ENCODE measurements around the gene PANX2.
"Not testable (repeated sequence)": the region's sequence is repeated elsewhere in the genome, so short reads cannot be mapped to it uniquely, and the experiment has no call there.

PANX2 gene

GRCh38 chr22:50170453-50171318, at the start of gene PANX2:
Gene PANX2 (plus strand): TSS chr22:50170731. CDS start chr22:50170731, 0 bp downstream.
- no peak for DNase-seq

GRCh38 chr22:50121202-50121740, 49.3 kb upstream of the PANX2 start:
- DNase-seq = no peak

GRCh38 chr22:50123119-50123518, 47.4 kb upstream of the PANX2 start:
- DNase-seq = no peak

- DNase-seq = no peak
Observed at GRCh38 chr22:50125029-50125428, 45.5 kb upstream of the PANX2 start.

DNA sequence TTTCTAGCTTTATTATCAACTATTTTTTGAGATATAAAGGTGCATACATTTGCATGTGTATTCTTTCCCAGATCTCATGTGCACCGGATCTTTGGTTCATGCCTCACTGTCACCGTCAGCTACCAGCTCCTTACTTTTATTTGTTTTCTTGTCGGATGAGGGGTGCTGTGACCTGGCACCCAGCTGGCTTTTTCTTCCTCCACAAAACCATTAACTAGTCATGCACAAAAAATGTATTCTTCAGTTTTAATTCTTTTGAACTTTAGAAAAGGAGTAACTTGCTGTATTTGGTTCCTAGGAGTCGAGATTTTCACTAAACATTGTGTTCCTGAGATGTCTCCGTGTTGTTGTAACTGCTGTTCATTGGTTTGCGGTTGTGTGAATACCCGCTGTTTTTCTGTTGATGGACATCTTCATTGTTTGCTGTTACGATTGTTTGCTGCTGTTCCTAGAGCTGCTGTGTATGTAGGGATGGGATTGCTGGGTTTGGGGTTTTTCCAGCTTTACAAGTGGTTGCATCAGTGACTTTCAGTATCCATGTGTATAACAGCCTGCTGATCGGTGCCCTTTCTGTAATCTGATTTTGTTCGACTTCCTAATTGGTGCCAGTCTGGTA, 41.3 kb upstream of the PANX2 start:
- DNase-seq = no peak

- no peak for DNase-seq
Observed at GRCh38 chr22:50131894-50132293, 38.6 kb upstream of the PANX2 start.

DNA sequence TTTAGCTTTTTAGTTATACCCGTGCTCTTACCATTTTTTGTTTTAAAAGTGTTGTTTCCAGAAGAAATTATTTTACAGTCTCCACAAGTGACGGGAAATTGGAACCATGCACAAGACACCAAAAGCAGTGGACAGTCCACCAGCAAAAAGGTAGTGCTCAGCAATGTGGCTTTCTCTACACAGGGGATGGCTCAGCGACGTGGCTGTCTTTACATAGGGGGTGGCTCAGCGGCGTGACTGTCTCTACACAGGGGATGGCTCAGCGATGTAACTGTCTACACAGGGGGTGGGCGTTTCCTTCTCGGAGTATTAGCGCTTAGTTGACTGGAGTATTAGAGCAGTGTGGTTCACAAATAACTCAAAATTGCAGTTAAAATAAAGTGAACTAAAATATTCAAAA, 36.0 kb upstream of the PANX2 start:
- DNase-seq = no peak

DNA sequence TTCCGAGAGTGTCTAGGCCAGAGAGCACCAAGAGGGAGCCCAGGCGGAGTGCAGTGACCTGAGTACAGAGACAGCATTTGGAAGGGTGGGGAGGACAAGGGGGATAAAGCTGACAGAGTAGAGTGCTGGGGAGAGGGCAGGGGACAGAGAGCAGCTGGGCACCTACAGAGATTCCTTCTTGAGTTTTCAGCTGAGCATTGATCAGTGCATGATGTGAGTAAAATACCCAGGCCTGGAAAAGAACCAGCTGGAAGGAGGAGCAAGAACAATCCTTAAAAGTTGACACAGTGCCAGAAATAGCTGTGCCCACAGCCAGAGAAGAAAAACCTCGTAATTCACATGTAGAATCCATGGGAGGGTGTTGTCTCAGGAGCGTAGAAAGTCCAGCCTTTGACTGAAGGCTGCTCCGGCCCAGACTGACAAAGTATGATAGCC, 33.9 kb upstream of the PANX2 start:
- no peak for DNase-seq

DNA sequence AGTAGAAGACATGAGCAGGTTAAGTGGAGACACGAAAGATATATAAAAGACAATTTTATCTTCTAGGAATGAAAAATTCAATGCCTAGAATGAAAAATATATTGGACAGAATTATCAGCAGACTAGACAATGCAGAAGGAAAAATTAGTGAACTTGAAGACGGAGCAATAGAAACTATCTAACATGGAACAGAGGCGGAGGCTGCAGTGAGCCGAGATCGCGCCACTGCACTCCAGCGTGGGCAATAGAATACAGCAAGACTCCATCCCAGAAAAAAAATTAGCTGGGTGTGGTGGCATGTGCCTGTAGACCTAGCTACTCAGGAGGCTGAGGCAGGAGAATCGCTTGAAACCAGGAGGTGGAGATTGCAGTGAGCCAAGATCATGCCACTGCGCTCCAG, 33.3 kb upstream of the PANX2 start:
- not testable (repeated sequence) for DNase-seq

DNA sequence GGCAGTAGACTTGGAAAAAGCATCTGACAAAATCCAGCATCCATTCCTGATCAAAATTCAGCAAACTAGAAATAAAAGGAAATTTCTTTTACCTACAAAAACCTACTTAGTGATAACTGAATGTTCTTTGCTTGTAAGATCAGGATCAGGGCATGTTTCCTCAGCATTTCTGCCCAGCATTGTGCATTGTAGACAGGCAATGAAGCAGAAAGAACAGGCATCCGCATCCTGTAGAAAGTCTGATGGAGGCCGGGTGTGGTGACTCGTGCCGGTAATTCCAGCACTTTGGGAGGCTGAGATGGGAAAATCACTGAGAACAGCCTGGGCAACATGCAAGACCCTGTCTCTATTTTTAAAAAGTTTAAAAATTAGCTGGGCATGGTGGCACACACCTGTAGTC, 32.5 kb upstream of the PANX2 start:
- no peak for DNase-seq

DNA sequence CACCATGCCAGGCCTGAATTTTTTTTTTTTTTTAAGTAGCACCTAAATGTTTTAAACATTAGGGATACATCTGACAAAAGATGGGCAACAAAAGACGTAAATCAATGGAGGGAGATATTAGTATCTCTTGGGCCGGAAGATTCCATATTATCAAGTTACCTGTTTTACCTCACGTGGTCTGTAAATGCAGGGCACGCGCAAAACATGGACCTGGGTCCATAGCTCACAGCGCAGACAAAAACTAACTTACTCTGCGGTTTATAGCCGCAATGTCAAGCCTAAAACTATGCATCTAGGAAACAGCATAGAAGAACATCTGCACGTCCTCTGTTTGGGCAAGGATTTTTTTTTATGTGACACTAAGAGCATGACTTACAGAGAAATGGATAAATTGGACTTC, 31.5 kb upstream of the PANX2 start:
- DNase-seq = no peak

DNA sequence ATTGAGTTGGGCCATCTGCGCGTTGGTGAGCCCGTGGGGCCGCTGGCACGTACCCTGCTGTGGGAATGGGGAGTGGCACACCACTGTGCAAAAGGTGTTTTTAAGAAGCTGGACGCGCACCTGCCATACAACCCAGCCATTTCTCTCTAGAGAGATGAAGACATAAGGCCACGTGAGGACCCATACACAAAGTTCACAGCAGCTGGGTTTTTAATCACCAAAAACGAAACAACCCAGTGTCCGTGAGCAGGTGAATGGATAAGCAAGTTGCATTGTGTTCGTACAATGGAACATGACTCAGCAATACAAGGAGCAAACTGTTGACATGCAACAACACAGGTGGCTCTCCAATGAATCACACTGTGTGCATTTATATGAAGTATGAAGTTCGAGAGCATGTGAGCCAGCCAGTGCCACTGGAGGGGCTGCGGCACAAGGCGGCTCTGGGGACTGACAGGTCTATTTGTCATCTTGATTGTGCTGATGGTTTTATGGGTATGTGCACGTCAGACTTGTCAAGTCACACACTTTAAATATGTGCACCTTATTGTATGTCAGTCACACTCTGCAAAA, 30.6 kb upstream of the PANX2 start:
- no peak for DNase-seq

GRCh38 chr22:50140615-50141014, 29.9 kb upstream of the PANX2 start:
- DNase-seq = no peak

DNA sequence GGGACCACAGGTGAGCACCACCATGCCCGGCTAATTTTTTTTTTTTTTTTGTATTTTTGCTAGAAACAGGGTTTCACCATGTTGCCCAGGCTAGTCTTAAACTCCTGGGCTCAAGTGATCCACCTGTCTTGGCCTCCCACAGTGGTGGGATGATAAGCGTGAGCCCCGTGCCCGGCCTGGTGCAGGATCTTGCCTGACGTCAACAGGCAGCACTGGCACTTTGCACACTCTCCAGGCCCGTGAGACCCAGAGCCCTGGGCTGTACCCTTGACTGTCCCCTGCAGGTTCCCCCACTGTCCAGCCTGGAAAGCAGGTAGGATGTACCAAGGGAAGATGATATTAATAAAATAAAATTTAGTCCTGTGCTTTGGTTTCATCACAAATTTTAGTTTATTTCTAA, 29.1 kb upstream of the PANX2 start:
- DNase-seq = no peak

DNA sequence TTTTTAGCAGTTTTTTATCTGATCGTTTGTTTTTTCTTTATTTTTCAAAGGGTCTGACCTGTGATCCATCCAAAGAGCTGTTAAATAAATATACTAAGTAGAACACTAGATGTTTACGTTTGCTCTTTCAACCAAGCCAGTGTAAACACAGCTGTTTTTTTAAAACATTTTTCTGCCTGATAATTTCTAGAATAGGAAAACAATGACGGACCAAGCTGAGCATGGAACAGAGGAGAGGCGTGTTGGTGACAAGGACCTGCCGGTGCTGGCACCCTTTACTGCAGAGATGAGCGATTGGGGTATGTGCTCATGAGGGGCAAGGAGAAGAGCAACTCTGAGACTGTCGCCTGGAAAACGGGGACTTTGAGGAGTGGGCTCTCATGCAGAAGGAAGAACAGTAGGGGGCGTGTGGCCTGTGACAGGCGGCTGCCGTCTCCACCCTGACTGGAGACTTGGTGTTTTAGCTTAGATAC, 28.6 kb upstream of the PANX2 start:
- DNase-seq = no peak

DNA sequence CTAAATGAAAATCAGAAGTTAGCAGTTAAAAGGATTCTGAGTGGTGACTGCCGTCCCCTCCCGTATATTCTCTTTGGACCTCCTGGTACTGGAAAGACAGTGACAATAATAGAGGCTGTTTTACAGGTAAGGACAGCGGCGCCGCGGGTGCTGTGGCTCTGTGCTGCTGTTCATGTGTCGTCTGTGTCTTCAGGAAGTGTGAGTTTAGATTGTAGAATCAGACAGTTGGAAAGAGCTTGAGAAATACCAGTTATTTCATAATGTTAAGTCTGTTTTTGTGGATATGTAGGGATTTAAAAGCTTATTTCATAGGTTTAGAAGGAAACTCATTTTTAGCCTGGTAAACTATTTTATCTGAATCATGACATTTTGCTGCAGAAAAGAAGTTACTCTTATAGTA, 27.4 kb upstream of the PANX2 start:
- DNase-seq = no peak

DNA sequence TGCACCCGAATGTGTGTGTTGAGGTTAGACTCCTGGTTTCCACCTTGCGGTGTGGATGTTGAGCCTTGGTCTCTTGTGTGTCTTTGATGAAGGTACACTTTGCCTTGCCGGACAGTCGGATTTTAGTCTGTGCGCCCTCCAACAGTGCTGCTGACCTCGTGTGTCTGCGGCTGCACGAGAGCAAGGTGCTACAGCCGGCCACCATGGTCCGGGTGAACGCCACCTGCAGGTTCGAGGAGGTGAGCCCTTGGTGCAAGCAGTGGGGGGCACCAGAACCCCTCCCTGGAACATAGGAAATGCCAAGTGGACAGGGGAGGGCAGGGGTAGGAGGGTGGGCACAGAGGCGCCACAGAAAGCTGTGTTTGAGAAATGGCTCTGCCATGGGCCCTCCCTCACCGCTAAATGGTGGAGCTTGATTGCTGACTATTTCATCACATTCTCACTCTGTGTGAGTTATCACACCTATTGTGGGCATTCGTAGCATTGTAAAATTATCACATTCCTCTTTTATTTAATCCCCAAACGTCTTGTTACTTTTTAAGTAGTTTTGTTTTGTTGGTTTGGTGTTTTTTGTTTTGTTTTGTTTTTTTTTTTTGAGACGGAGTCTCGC, 26.4 kb upstream of the PANX2 start:
- DNase-seq = no peak

DNA sequence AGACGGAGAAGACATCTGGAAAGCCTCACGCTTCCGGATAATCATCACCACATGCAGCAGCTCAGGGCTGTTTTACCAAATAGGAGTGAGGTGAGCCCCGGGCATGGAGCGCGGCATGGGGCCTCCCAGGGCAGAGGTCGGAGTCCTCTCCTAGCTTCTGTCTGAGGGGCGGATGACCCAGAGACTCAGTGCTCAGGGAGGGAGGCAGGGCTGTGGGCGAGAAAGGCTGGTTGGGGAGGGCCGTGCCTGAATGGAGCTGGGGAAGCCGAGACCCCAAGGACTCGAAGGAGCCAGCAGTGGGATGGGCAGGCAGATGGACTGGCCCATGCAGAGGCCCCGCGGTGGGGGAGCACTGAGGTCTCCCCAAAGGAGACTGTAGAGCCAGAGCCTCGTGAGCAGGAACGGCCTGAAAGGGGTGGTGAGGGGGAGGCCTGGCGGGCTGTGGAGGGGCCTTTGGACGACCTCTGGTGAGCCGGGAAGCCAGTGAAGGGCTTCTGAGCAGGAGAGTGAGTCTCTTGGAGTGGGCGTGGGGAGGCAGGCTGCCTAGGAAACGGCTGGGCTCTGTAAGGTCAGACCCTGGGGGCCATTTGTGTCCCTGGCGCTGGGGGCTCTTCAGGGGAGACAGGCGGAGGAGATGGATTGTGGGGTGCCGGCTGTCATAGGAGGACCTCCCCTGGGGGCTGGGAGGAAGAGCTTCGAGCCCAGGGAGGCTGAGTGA, 24.7 kb upstream of the PANX2 start:
- no peak for DNase-seq

DNA sequence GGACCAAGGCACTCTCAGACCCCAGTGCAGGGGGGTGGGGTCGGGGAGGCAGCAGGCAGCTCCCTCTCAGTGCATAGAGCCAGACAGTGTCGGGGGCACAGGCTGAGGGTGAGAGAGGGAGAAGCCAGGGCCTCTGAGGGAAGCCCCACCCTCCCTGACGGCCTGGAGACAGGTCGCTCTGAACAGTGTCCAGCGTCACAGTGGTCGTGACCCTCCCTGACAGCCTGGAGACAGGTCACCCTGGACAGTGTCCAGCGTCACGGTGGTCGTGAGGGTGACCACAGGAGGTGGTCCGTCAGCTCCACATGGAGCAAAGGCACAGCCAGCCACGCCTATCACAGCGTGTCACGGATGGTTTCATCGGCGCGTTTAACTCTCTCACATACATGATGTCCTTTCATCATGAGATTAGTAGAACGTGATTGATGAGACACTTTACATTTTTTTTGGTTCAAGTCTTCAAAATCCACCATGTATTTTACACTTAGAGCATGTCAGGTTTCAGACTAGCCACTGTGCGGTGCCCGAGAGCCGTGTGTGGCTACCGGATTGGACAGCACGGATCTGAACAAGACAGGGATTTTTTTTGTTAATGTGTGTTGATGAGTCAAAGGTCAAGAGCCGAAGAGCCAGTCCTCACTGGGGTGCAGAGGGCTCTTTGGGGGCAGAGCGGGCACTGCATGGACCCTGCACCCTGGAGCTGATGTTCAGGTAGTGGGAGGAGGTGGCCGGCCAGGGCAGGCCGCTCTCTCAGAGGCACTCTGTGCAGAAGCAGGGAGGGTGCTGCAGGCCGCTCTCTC, 23.9 kb upstream of the PANX2 start:
- DNase-seq = peak; percentile 78

DNA sequence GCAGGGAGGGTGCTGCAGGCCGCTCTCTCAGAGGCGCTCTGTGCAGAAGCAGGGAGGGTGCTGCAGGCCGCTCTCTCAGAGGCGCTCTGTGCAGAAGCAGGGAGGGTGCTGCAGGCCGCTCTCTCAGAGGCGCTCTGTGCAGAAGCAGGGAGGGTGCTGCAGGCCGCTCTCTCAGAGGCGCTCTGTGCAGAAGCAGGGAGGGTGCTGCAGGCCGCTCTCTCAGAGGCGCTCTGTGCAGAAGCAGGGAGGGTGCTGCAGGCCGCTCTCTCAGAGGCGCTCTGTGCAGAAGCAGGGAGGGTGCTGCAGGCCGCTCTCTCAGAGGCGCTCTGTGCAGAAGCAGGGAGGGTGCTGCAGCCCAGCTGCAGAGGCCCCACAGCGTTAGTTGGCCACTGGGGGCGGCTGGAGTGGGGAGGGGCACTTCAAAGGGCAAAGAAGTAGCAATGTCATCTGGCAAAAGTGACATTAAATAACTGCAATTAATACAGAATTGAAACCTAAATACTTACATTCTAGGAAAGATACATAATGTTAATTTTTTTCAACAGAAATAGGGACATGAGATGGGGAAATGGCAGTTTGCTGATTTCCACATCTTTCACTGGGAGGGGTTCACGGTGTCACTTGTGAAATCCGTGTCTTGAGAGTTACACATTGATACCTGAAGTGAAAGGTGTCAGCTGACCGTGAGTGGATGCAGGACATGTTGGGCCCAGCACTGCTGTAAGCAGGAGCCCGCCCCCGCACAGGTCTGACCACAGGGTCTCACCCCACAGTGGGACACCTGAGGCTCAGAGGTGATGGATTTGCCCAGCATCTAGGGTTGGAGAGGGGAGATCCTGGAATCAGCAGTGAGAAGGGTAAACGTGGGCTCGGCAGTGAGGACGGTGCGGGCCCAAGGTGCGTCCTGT, 23.0 kb upstream of the PANX2 start:
- DNase-seq = not testable (repeated sequence)

DNA sequence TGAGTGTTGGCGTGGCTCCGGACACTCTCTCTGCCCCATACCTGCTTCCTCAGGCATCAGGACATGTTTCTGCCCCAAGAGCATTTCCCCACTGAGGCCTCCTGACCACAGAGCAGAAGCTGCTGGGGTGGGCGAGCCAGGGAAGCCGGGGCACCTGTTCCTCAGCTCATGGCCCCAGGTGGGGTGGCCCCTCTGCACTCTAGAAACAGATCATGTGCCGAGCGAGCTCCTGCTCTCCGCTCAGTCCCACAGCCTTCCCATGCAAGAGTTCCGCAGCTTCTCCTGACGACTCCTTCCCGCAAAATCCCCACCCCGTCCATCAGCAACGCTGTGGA, 22.4 kb upstream of the PANX2 start:
- no peak for DNase-seq

All from right forelimb (tissue), 1 donor.